Stimulated activated naive CD8-positive, alpha-beta T cell treated with anti-CD3 and anti-CD28 coated beads, Interleukin-15, amount 100 ng/mL, for 72 hours (primary cell): Measurements from ENCODE around the gene PTPRU.
A peak's percentile ranks its signal among the peaks of the same experiment; 100 is the strongest.

Experiments used
- ATAC-seq: fragments of 150-1000 bp; cut with Tn5 transposase; 2 replicates; pipeline ENCODE4 v1.10.0; 2021; ENCODE audit warnings: mild to moderate bottlenecking, moderate library complexity
- DNase-seq, 2 donors: peaks; one replicate each; pipeline ENCODE4 v3.0.0; 2021 to 2022
- H3K27ac Mint-ChIP-seq, 2 donors: one replicate each; pipeline ENCODE4 v1.8.0; 2022; ENCODE audit warnings: mild to moderate bottlenecking in 2 of 2, mixed read lengths in 2 of 2, moderate library complexity in 2 of 2
- H3K27me3 Mint-ChIP-seq: one replicate; pipeline ENCODE4 v1.8.0; 2022; ENCODE audit warnings: mixed read lengths
- H3K4me1 Mint-ChIP-seq: one replicate; pipeline ENCODE4 v1.8.0; 2022; ENCODE audit warnings: mild to moderate bottlenecking, mixed read lengths
- H3K4me3 Mint-ChIP-seq, 2 donors: one replicate each; pipeline ENCODE4 v1.8.0; 2022; ENCODE audit warnings: mild to moderate bottlenecking in 2 of 2, mixed read lengths in 2 of 2, moderate library complexity in 1 of 2
- H3K9me3 Mint-ChIP-seq, 2 donors: one replicate each; pipeline ENCODE4 v1.8.0; 2022; ENCODE audit warnings: mixed read lengths in 2 of 2

Gene PTPRU

DNA sequence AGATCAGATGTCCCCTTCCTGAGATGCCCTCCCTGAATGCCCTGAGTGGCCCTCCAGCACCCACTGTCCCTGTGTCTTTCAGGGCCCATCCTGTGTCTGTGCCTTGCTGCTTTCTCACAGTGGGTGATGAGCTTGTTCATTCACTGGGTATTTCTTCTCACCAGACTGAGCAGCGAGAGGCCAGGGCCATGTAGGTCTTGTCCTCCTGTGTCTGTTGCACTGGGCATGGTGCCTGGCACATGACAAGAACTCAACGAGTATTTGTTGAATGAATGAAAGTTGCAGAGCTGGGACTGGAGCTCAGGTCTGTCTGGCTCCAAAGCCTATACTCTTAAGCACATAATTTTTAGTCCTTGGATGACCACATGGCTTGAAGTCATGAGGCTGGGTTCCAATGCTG, 93.8 kb downstream of the PTPRU start:
- no peak for ATAC-seq
- Mint-ChIP-seq H3K4me3 (no peak overlapping the region), H3K27ac (no peak overlapping the region), H3K4me1 (no peaks in the 10 kb centered on the region), H3K27me3 (peaks cover 20% of the 10 kb centered on the region), H3K9me3 (no peaks in the 10 kb centered on the region)
- DNase-seq = no peak

DNA sequence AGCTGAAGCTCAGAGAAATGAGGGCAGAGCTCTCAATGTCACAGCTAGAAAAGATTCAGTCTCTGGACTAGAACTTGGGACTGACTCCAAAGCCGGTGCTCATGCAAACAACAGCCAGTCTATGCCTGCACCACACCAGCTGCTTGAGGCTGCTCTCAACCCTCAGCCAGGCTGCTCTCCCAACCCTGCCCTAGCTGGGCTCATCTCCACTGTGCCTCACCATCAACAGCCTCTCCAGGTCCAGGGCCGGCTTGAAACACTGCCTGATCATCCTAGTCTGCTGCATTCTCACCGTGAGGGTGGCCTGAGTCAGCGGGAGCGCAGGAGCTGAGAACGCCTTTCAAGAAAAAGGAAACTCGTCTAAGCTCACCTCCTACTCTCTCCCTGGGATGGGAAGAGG, 94.5 kb downstream of the PTPRU start:
- Mint-ChIP-seq H3K4me3 (no peak overlapping the region), H3K27ac (no peak overlapping the region), H3K27me3 (peaks cover 20% of the 10 kb centered on the region), H3K9me3 (no peaks in the 10 kb centered on the region), H3K4me1 (no peaks in the 10 kb centered on the region)
- ATAC-seq (no peak), DNase-seq (no peak)

GRCh38 chr1:29331309-29331708, 95.0 kb downstream of the PTPRU start:
- no peak overlapping the region for H3K4me3 Mint-ChIP-seq
- ATAC-seq (no peak), DNase-seq (no peak)
- H3K9me3 Mint-ChIP-seq = no peaks in the 10 kb centered on the region
- H3K27ac Mint-ChIP-seq = no peak overlapping the region
- H3K4me1 Mint-ChIP-seq = no peaks in the 10 kb centered on the region
- peaks cover 20% of the 10 kb centered on the region for H3K27me3 Mint-ChIP-seq

- no peak overlapping the region for H3K4me3 Mint-ChIP-seq
- DNase-seq (no peak), ATAC-seq (no peak)
- no peak overlapping the region for H3K27ac Mint-ChIP-seq
- H3K9me3 Mint-ChIP-seq = no peaks in the 10 kb centered on the region
- H3K27me3 Mint-ChIP-seq = peaks cover 24% of the 10 kb centered on the region
- no peaks in the 10 kb centered on the region for H3K4me1 Mint-ChIP-seq
These were observed 95.4 kb downstream of the PTPRU start for GRCh38 chr1:29331729-29332128.

DNA sequence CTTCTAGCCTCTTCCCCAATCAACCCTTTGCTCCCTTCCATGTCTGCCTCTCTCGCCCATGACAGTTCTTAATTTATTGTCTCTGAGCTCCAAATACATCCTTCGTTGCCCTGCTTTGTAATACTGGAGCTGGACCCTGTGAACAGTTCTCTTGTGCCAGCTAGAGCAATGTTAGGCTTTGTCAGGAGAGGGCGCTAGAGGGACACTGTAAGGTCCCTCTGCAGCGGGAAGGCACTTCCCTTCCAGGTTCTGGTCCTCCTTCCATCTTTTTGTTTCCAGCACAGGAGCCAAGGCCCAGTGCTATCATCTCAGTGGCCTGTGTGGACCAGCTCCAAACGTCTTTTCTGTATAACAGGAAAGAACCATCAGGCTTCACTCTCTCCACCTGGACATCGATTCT, 95.9 kb downstream of the PTPRU start:
- Mint-ChIP-seq H3K27me3 (peaks cover 24% of the 10 kb centered on the region), H3K4me3 (no peak overlapping the region), H3K9me3 (no peaks in the 10 kb centered on the region), H3K4me1 (no peaks in the 10 kb centered on the region), H3K27ac (no peak overlapping the region)
- no peak for DNase-seq
- ATAC-seq = no peak

GRCh38 chr1:29333008-29333407, 96.7 kb downstream of the PTPRU start:
- H3K27ac Mint-ChIP-seq = no peak overlapping the region
- H3K4me3 Mint-ChIP-seq = no peak overlapping the region
- ATAC-seq (no peak), DNase-seq (no peak)
- H3K27me3 Mint-ChIP-seq = peaks cover 32% of the 10 kb centered on the region
- H3K4me1 Mint-ChIP-seq = no peaks in the 10 kb centered on the region
- no peaks in the 10 kb centered on the region for H3K9me3 Mint-ChIP-seq

DNA sequence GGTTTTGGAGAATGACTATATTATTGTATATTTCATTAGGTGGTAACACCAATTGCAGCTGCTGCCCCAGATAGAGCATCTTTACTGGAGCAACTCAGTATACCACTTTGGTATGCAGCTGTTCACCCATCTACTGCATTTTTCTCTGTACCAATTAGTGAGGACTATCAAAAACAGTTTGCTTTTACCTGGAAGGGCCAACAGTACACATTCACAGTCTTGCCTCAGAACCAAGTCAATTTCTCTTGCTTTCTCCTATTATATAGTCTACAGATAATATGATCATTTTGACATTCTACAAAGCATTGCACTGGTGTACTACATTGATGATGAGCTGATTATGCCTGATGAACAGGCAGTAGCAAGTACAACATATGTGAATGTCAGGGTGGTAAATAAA, 99.3 kb downstream of the PTPRU start:
- Mint-ChIP-seq H3K27ac (no peak overlapping the region), H3K27me3 (peaks cover 44% of the 10 kb centered on the region), H3K4me1 (no peaks in the 10 kb centered on the region), H3K4me3 (no peak overlapping the region), H3K9me3 (no peaks in the 10 kb centered on the region)
- no peak for DNase-seq
- no peak for ATAC-seq

GRCh38 chr1:29338908-29339575, 102.7 kb downstream of the PTPRU start:
- H3K4me3 Mint-ChIP-seq = no peak overlapping the region
- no peak overlapping the region for H3K27ac Mint-ChIP-seq
- H3K9me3 Mint-ChIP-seq = no peaks in the 10 kb centered on the region
- no peak for ATAC-seq
- peaks cover 53% of the 10 kb centered on the region for H3K27me3 Mint-ChIP-seq
- H3K4me1 Mint-ChIP-seq = no peaks in the 10 kb centered on the region
- no peak for DNase-seq

DNA sequence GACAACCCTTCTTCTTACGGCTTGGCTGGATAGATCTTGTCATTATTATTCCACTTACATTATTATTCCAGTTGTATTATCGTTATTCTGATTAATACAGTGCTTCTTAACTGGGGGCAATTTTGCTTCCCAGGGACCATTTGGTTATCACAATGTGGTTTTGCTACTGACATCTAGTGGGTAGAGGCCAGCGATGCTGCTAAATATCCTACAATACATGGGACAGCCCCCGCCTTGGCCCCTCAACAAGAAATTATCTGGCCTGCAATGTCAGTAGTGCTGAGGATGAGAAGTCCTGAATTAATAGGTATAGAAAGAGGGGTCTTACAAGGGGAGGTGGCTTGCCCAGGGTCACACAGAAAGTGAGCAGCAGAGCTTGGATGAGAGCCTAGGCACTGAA, 105.6 kb downstream of the PTPRU start:
- ATAC-seq (no peak), DNase-seq (no peak)
- Mint-ChIP-seq H3K27ac (no peak overlapping the region), H3K4me3 (no peak overlapping the region), H3K27me3 (peaks cover 64% of the 10 kb centered on the region), H3K4me1 (no peaks in the 10 kb centered on the region), H3K9me3 (no peaks in the 10 kb centered on the region)

- H3K4me1 Mint-ChIP-seq = no peaks in the 10 kb centered on the region
- peaks cover 63% of the 10 kb centered on the region for H3K27me3 Mint-ChIP-seq
- no peak overlapping the region for H3K27ac Mint-ChIP-seq
- ATAC-seq = no peak
- H3K4me3 Mint-ChIP-seq = no peak overlapping the region
- DNase-seq = no peak
- H3K9me3 Mint-ChIP-seq = no peaks in the 10 kb centered on the region
These were observed 106.0 kb downstream of the PTPRU start for GRCh38 chr1:29342351-29342750.

- Mint-ChIP-seq H3K4me1 (no peaks in the 10 kb centered on the region), H3K27me3 (peaks cover 57% of the 10 kb centered on the region), H3K4me3 (no peak overlapping the region), H3K27ac (no peak overlapping the region), H3K9me3 (no peaks in the 10 kb centered on the region)
- ATAC-seq (no peak), DNase-seq (no peak)
These were observed 106.7 kb downstream of the PTPRU start for GRCh38 chr1:29342983-29343382.

- ATAC-seq = no peak
- H3K4me3 Mint-ChIP-seq = no peak overlapping the region
- DNase-seq = no peak
- H3K27me3 Mint-ChIP-seq = peaks cover 56% of the 10 kb centered on the region
- peak overlapping the region in 1 of 2 donors; percentile 74 for H3K27ac Mint-ChIP-seq
- H3K4me1 Mint-ChIP-seq = no peaks in the 10 kb centered on the region
- H3K9me3 Mint-ChIP-seq = no peaks in the 10 kb centered on the region
These were observed 107.2 kb downstream of the PTPRU start for GRCh38 chr1:29343476-29343875.

DNA sequence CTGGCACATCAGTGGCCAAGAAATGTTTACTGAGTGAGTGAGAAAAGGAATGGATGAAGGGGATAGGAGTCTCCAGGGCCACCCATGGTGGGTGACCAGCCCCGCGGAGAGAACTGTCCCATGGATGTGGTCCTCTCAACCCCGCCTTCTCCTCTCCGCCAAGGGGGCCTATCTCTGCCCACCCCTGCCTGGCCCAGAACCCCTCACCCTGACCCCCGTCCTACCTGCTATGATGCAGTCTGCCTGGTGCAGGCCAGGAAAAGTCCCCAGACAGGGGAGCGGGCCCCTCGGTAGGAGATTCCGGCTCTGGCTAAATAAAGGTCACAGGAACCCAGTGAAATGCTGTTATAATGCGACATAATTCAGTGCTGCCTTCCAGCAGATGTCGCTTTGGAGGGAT, 107.6 kb downstream of the PTPRU start:
- DNase-seq (no peak), ATAC-seq (no peak)
- Mint-ChIP-seq H3K4me3 (no peak overlapping the region), H3K4me1 (no peaks in the 10 kb centered on the region), H3K27ac (peak overlapping the region in 1 of 2 donors; percentile 74), H3K27me3 (peaks cover 53% of the 10 kb centered on the region), H3K9me3 (no peaks in the 10 kb centered on the region)

GRCh38 chr1:29344336-29344735, 108.0 kb downstream of the PTPRU start:
- DNase-seq (no peak), ATAC-seq (no peak)
- Mint-ChIP-seq H3K4me1 (no peaks in the 10 kb centered on the region), H3K4me3 (no peak overlapping the region), H3K27me3 (peaks cover 48% of the 10 kb centered on the region), H3K9me3 (no peaks in the 10 kb centered on the region), H3K27ac (no peak overlapping the region)

GRCh38 chr1:29346576-29346975, 110.3 kb downstream of the PTPRU start:
- ATAC-seq (no peak), DNase-seq (no peak)
- Mint-ChIP-seq H3K27ac (no peak overlapping the region), H3K4me3 (no peak overlapping the region), H3K27me3 (peaks cover 54% of the 10 kb centered on the region), H3K4me1 (no peaks in the 10 kb centered on the region), H3K9me3 (no peaks in the 10 kb centered on the region)

- DNase-seq = no peak
- no peak overlapping the region for H3K4me3 Mint-ChIP-seq
- no peak overlapping the region for H3K27ac Mint-ChIP-seq
- H3K9me3 Mint-ChIP-seq = no peaks in the 10 kb centered on the region
- H3K27me3 Mint-ChIP-seq = peaks cover 46% of the 10 kb centered on the region
- peaks cover 6% of the 10 kb centered on the region for H3K4me1 Mint-ChIP-seq
- no peak for ATAC-seq
These were observed 113.7 kb downstream of the PTPRU start for GRCh38 chr1:29349871-29350491.
